NCI-H1694 treated with DMSO at 0.1 percent for 48 hours (cell line): ENCODE measurements around the gene ITGB4.
"Not testable (repeated sequence)": the region's sequence is repeated elsewhere in the genome, so short reads cannot be mapped to it uniquely, and the experiment has no call there.

Source experiments
- DNase-seq: peaks from one replicate; lab custom pipeline; 2025; lab: John Stamatoyannopoulos, UW

Gene ITGB4

GRCh38 chr17:75771334-75772281 is 50.3 kb downstream of the ITGB4 start:
- no peak for DNase-seq

- DNase-seq = no peak
These were observed 52.0 kb downstream of the ITGB4 start for GRCh38 chr17:75773121-75773807.

- no peak for DNase-seq
These were observed 52.7 kb downstream of the ITGB4 start for GRCh38 chr17:75773808-75774470.

- DNase-seq = no peak
These were observed 53.3 kb downstream of the ITGB4 start for GRCh38 chr17:75774471-75774990.

- DNase-seq = no peak
These were observed 53.9 kb downstream of the ITGB4 start for GRCh38 chr17:75774991-75775668.

GRCh38 chr17:75776386-75777295 is 55.4 kb downstream of the ITGB4 start:
- DNase-seq = no peak

- DNase-seq = no peak
These were observed 56.1 kb downstream of the ITGB4 start for GRCh38 chr17:75777296-75777922.

- not testable (repeated sequence) for DNase-seq
These were observed 57.0 kb downstream of the ITGB4 start for GRCh38 chr17:75778066-75778860.

GRCh38 chr17:75778861-75779249 is 57.6 kb downstream of the ITGB4 start:
- DNase-seq = peak; percentile 59

GRCh38 chr17:75779250-75779986 is 58.2 kb downstream of the ITGB4 start:
- peak; percentile 100 for DNase-seq

GRCh38 chr17:75779987-75780889 is 59.0 kb downstream of the ITGB4 start:
- no peak for DNase-seq

- peak; percentile 53 for DNase-seq
These were observed 62.0 kb downstream of the ITGB4 start for GRCh38 chr17:75783069-75783783.

- no peak for DNase-seq
These were observed 62.7 kb downstream of the ITGB4 start for GRCh38 chr17:75783803-75784472.

GRCh38 chr17:75784473-75785015 is 63.3 kb downstream of the ITGB4 start, which contains the start of gene UNK:
TSS of gene UNK (plus strand) at chr17:75784806. CDS start at chr17:75784881, 75 bp downstream.
- peak; percentile 98 for DNase-seq

- peak; percentile 23 for DNase-seq
These were observed 64.0 kb downstream of the ITGB4 start for GRCh38 chr17:75785016-75785890.
